ENCODE measurements around the gene GPAM.
A peak's percentile ranks its signal among the peaks of the same experiment; 100 is the strongest.

Gene GPAM

GRCh38 chr10:112182784-112183328 lies 709 bp downstream of the GPAM start:
- peak; percentile 4 for DNase-seq (ENCODE audit: low spot score)

- DNase-seq (ENCODE audit: low spot score) = no peak
Measured at GRCh38 chr10:112177247-112177646, 6.3 kb downstream of the GPAM start.

GRCh38 chr10:112176543-112176942 lies 7.0 kb downstream of the GPAM start:
- DNase-seq (ENCODE audit: low spot score) = no peak

- DNase-seq (ENCODE audit: low spot score) = no peak
Measured at GRCh38 chr10:112175409-112175808, 8.2 kb downstream of the GPAM start.

- no peak for DNase-seq (ENCODE audit: low spot score)
Measured at GRCh38 chr10:112173206-112173605, 10.4 kb downstream of the GPAM start.

- DNase-seq (ENCODE audit: low spot score) = no peak
Measured at GRCh38 chr10:112168733-112169132, 14.8 kb downstream of the GPAM start.

GRCh38 chr10:112166800-112167199 lies 16.8 kb downstream of the GPAM start:
- DNase-seq (ENCODE audit: low spot score) = no peak

- no peak for DNase-seq (ENCODE audit: low spot score)
Measured at GRCh38 chr10:112161757-112162518, 21.6 kb downstream of the GPAM start.

- no peak for DNase-seq (ENCODE audit: low spot score)
Measured at GRCh38 chr10:112160834-112161233, 22.7 kb downstream of the GPAM start.

GRCh38 chr10:112159469-112159868 lies 24.1 kb downstream of the GPAM start:
- DNase-seq (ENCODE audit: low spot score) = no peak

- no peak for DNase-seq (ENCODE audit: low spot score)
Measured at GRCh38 chr10:112151524-112152039, 32.0 kb downstream of the GPAM start.

- no peak for DNase-seq (ENCODE audit: low spot score)
Measured at GRCh38 chr10:112148331-112148730, 35.2 kb downstream of the GPAM start.

- DNase-seq (ENCODE audit: low spot score) = no peak
Measured at GRCh38 chr10:112146799-112147198, 36.8 kb downstream of the GPAM start.

GRCh38 chr10:112145263-112145662 lies 38.3 kb downstream of the GPAM start:
- no peak for DNase-seq (ENCODE audit: low spot score)

- no peak for DNase-seq (ENCODE audit: low spot score)
Measured at GRCh38 chr10:112143420-112143819, 40.1 kb downstream of the GPAM start.

- DNase-seq (ENCODE audit: low spot score) = no peak
Measured at GRCh38 chr10:112141292-112141691, 42.3 kb downstream of the GPAM start.

- peak; percentile 72 for DNase-seq (ENCODE audit: low spot score)
Measured at GRCh38 chr10:112140110-112140970, 43.2 kb downstream of the GPAM start.

GRCh38 chr10:112139176-112139575 lies 44.4 kb downstream of the GPAM start:
- no peak for DNase-seq (ENCODE audit: low spot score)

GRCh38 chr10:112137154-112137987 lies 46.2 kb downstream of the GPAM start:
- peak; percentile 62 for DNase-seq (ENCODE audit: low spot score)

- no peak for DNase-seq (ENCODE audit: low spot score)
Measured at GRCh38 chr10:112136486-112137153, 46.9 kb downstream of the GPAM start.

- DNase-seq (ENCODE audit: low spot score) = no peak
Measured at GRCh38 chr10:112135604-112136003, 48.0 kb downstream of the GPAM start.

All from hematopoietic multipotent progenitor cell treated with erythropoietin and hydrocortisone succinate and interleukin-3 and kit ligand, for 15 days (in vitro differentiated cells).